Endothelial cell of umbilical vein (primary cell): ENCODE measurements around the gene FBH1. TPM values are rescaled to one million over a fixed set of nuclear protein-coding genes. Genes with fewer than 3 reads are reported as not detected.
"Not testable (repeated sequence)": the region's sequence is repeated elsewhere in the genome, so short reads cannot be mapped to it uniquely, and the experiment has no call there.

Experiments used
- BruUV-seq: library from RNA; stranded (reverse); fragments of 400-500 nt; replicated peaks from 2 replicates; lab custom pipeline; 2021; lab: Mats Ljungman, UMichigan
- CTCF ChIA-PET: fragments of 300-600, 350-600 bp; sonication (Branson Sonifier 250); formaldehyde crosslinking; loops from one replicate; lab custom pipeline; 2021; ENCODE audit warnings: antibody characterized with exemption, inconsistent platforms; lab: Charles Lee
- POLR2A ChIA-PET: fragments of 300-600, 350-600 bp; sonication (Branson Sonifier 250); formaldehyde crosslinking; loops from one replicate; lab custom pipeline; 2021; ENCODE audit warnings: antibody characterized with exemption, inconsistent platforms; lab: Charles Lee
- DNase-seq: peaks from one replicate; pipeline ENCODE4 v3.0.0-alpha.2; 2011; ENCODE audit warnings: low read depth, low spot score
- FAIRE-seq: peaks from 2 replicates; lab custom pipeline; 2011; peaks lifted over from hg19 to GRCh38; lab: Jason Lieb, UNC
- H2AFZ ChIP-seq: 2 replicates; pipeline ENCODE4 v1.6.0; 2012; ENCODE audit warnings: low read depth, low read length, control low read depth, inconsistent platforms
- H3K27ac ChIP-seq: 2 replicates; pipeline ENCODE4 v1.5.1; 2011; ENCODE audit warnings: low read depth, mild to moderate bottlenecking, control low read depth, low read length, moderate library complexity; ENCODE audit not compliant: insufficient read depth
- H3K27me3 ChIP-seq, 2 experiments: 2 replicates each; pipeline versions ENCODE4 v1.6.0 to v1.6.1; 2011; ENCODE audit warnings: low read length in 2 of 2, mixed read lengths in 1 of 2; ENCODE audit not compliant: control insufficient read depth in 2 of 2, insufficient read depth in 2 of 2
- H3K36me3 ChIP-seq, 2 experiments: 2 replicates in 1 of 2; 3 replicates in 1 of 2; pipeline ENCODE4 v1.5.1; 2011; ENCODE audit warnings: low read length in 2 of 2, mild to moderate bottlenecking in 1 of 2, moderate library complexity in 1 of 2; ENCODE audit not compliant: control insufficient read depth in 2 of 2, insufficient read depth in 2 of 2; ENCODE audit errors: extremely low read depth in 1 of 2
- H3K4me1 ChIP-seq: 3 replicates; pipeline ENCODE4 v1.5.1; 2011; ENCODE audit warnings: mild to moderate bottlenecking, low read length; ENCODE audit not compliant: control insufficient read depth, insufficient read depth; ENCODE audit errors: extremely low read depth
- H3K4me2 ChIP-seq: 2 replicates; pipeline ENCODE4 v1.6.1; 2011; ENCODE audit warnings: low read length, control low read depth, mixed read lengths; ENCODE audit not compliant: insufficient read depth
- H3K4me3 ChIP-seq, 3 experiments: fragments of 200-600 bp in 1 of 3; sonication (generic), shearing (Covaris generic) in 1 of 3; replicated peaks in 1 of 3; 2 replicates each; pipeline ENCODE4 v1.5.1; 2011 to 2016; ENCODE audit warnings: control low read depth in 3 of 3, low read length in 3 of 3, mild to moderate bottlenecking in 2 of 3, inconsistent platforms in 1 of 3, low read depth in 1 of 3, moderate library complexity in 1 of 3; ENCODE audit not compliant: insufficient read depth in 1 of 3
- H3K79me2 ChIP-seq: 2 replicates; pipeline ENCODE4 v1.6.0; 2012; ENCODE audit warnings: low read length, inconsistent platforms; ENCODE audit not compliant: control insufficient read depth, insufficient read depth
- H3K9ac ChIP-seq: replicated peaks from 2 replicates; pipeline ENCODE3; 2011; ENCODE audit warnings: low read length, control low read depth; ENCODE audit not compliant: insufficient read depth; ENCODE audit errors: extremely low read depth
- H3K9me1 ChIP-seq: replicated peaks from 3 replicates; pipeline ENCODE4 v1.6.0; 2011; ENCODE audit warnings: mild to moderate bottlenecking, low read length; ENCODE audit not compliant: control insufficient read depth, insufficient read depth; ENCODE audit errors: extremely low read depth
- H3K9me3 ChIP-seq: replicated peaks from 2 replicates; pipeline ENCODE4 v1.5.1; 2012; ENCODE audit warnings: low read length, inconsistent platforms; ENCODE audit not compliant: control insufficient read depth, insufficient read depth
- H4K20me1 ChIP-seq: replicated peaks from 2 replicates; pipeline ENCODE3; 2011; ENCODE audit warnings: mild to moderate bottlenecking, low read length; ENCODE audit not compliant: control insufficient read depth, insufficient read depth; ENCODE audit errors: extremely low read depth
- EZH2 ChIP-seq: IDR thresholded peaks from 2 replicates; pipeline ENCODE4 v1.6.1; 2012; ENCODE audit warnings: borderline replicate concordance, low read depth, mild to moderate bottlenecking, moderate library complexity, low read length, inconsistent platforms; ENCODE audit not compliant: severe bottlenecking
- FOS ChIP-seq: IDR thresholded peaks from 2 replicates; pipeline ENCODE4 v1.6.1; 2011; ENCODE audit warnings: mild to moderate bottlenecking, low read length, moderate library complexity, borderline replicate concordance; ENCODE audit not compliant: insufficient read depth
- GATA2 ChIP-seq: IDR thresholded peaks from 2 replicates; pipeline ENCODE4 v1.7.0; 2011; ENCODE audit warnings: low read depth, mild to moderate bottlenecking, moderate library complexity, mixed read lengths, low read length; ENCODE audit not compliant: insufficient read length, insufficient read depth
- JUN ChIP-seq: IDR thresholded peaks from 2 replicates; pipeline ENCODE4 v1.6.1; 2011; ENCODE audit warnings: borderline replicate concordance, low read depth; ENCODE audit not compliant: insufficient read length, insufficient read depth
- MYC ChIP-seq: IDR thresholded peaks from one replicate; pipeline ENCODE4 v1.6.1; 2011; ENCODE audit warnings: mild to moderate bottlenecking, low read depth, low read length
- POLR2A ChIP-seq: IDR thresholded peaks from 2 replicates; pipeline ENCODE4 v1.6.1; 2012; ENCODE audit warnings: low read depth, mild to moderate bottlenecking, control low read depth, low read length
- POLR2AphosphoS5 ChIP-seq: IDR thresholded peaks from 2 replicates; pipeline ENCODE4 v1.6.1; 2012; ENCODE audit warnings: low read depth, mild to moderate bottlenecking, control low read depth, low read length, moderate library complexity; ENCODE audit not compliant: insufficient read depth
- dilution Hi-C: fragments of 300-500 bp; cut with MboI; formaldehyde crosslinking; loops from one replicate; pipeline ENCODE4 v1.15.0; 2019; ENCODE audit warnings: low sequenced_read_pairs; ENCODE audit not compliant: extremely low pct_ligation_motif_present
- intact Hi-C: fragments of 100-400 bp; cut with micrococcal nuclease; formaldehyde crosslinking; loops from one replicate; pipeline ENCODE4 v1.10.0; 2022
- polyA plus RNA-seq, 4 experiments: library from polyadenylated mRNA; depleted of rRNA in 3 of 4; stranded (reverse) in 3 of 4; unstranded in 1 of 4; fragments of >200 nt; gene quantifications; 2 replicates each; pipeline versions ENCODE4 v1.2.1 to v1.2.3, GENCODE V29; 2011 to 2012; ENCODE audit warnings: missing spikeins in 1 of 4
- total RNA-seq: library from RNA; stranded (reverse); gene quantifications from 2 replicates; pipeline ENCODE4 v1.2.3, GENCODE V29; 2021
- TF ChIP-seq, protein P1 (sequence below), 2 donors: IDR thresholded peaks; 1 replicate in 1 of 2; 2 replicates in 1 of 2; pipeline ENCODE4 v1.5.1; 2011; ENCODE audit warnings: low read length in 2 of 2, mild to moderate bottlenecking in 2 of 2, moderate library complexity in 2 of 2, control low read depth in 1 of 2, inconsistent platforms in 1 of 2, low read depth in 1 of 2; ENCODE audit not compliant: insufficient read depth in 1 of 2; ENCODE audit errors: extremely low read depth in 1 of 2
- TF ChIP-seq, protein P2 (sequence below): IDR thresholded peaks from 2 replicates; pipeline ENCODE4 v1.6.1; 2011; ENCODE audit not compliant: insufficient read depth, insufficient read length

Gene FBH1
- total and polyA plus RNA-seq, 2 donors (not counting 3 experiments of a cell fraction or from before 2014, with no cell fraction given): 71.4 to 97.0 TPM

GRCh38 chr10:5862360-5862961 is 27.6 kb upstream of the FBH1 start:
- dilution Hi-C loops (no loop called here), intact Hi-C loops (no loop called here)
- Histone ChIP-seq H3K9me1 (no peaks in the 10 kb centered on the region), H3K4me3 (no peak overlapping the region), H4K20me1 (no peaks in the 10 kb centered on the region), H2AFZ (no peak overlapping the region), H3K4me2 (no peak overlapping the region), H3K9ac (no peak overlapping the region), H3K27me3 (no peaks in the 10 kb centered on the region), H3K4me1 (peaks cover 8% of the 10 kb centered on the region), H3K9me3 (no peaks in the 10 kb centered on the region), H3K36me3 (no peaks in the 10 kb centered on the region), H3K79me2 (no peaks in the 10 kb centered on the region), H3K27ac (no peak overlapping the region)
- FAIRE-seq (no peak), DNase-seq (no peak)
- POLR2A ChIA-PET: no interaction called here
- CTCF ChIA-PET: interaction anchor here (1.1 to 1.7 kb wide), 2 partner anchors 10 to 12 kb away, joined by 3 to 5 read pairs; no protein-coding TSS in a partner anchor
- BruUV-seq: no TSS peak
- TF ChIP-seq, protein P1, sequence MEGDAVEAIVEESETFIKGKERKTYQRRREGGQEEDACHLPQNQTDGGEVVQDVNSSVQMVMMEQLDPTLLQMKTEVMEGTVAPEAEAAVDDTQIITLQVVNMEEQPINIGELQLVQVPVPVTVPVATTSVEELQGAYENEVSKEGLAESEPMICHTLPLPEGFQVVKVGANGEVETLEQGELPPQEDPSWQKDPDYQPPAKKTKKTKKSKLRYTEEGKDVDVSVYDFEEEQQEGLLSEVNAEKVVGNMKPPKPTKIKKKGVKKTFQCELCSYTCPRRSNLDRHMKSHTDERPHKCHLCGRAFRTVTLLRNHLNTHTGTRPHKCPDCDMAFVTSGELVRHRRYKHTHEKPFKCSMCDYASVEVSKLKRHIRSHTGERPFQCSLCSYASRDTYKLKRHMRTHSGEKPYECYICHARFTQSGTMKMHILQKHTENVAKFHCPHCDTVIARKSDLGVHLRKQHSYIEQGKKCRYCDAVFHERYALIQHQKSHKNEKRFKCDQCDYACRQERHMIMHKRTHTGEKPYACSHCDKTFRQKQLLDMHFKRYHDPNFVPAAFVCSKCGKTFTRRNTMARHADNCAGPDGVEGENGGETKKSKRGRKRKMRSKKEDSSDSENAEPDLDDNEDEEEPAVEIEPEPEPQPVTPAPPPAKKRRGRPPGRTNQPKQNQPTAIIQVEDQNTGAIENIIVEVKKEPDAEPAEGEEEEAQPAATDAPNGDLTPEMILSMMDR (IDR thresholded peaks at IDR 0.05; ENCODE audit: extremely low read depth in 1 of 2, insufficient read depth in 1 of 2, low read depth in 1 of 2, low read length in 2 of 2): no peak
- TF ChIP-seq JUN (no peak), FOS (no peak), POLR2A (no peak), POLR2AphosphoS5 (no peak), GATA2 (no peak), EZH2 (no peak), MYC (no peak)
- TF ChIP-seq, protein P2, sequence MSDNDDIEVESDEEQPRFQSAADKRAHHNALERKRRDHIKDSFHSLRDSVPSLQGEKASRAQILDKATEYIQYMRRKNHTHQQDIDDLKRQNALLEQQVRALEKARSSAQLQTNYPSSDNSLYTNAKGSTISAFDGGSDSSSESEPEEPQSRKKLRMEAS: no peak

- BruUV-seq, H3K4me3 ChIP-seq, H3K4me2 ChIP-seq, H3K79me2 ChIP-seq, H3K27me3 ChIP-seq, H2AFZ ChIP-seq, H3K4me1 ChIP-seq, H3K9me3 ChIP-seq, H3K9ac ChIP-seq, DNase-seq, H3K27ac ChIP-seq, dilution Hi-C loops, intact Hi-C loops, H4K20me1 ChIP-seq, H3K36me3 ChIP-seq, FAIRE-seq, POLR2A ChIA-PET, H3K9me1 ChIP-seq: not testable (repeated sequence)
- CTCF ChIA-PET: interaction anchor here (1.7 kb wide), 1 partner anchor 11 kb away, joined by 5 read pairs; no protein-coding TSS in a partner anchor
Measured at GRCh38 chr10:5862981-5863685, 26.9 kb upstream of the FBH1 start.
